Duodenal mucosa (tissue), 2 donors: ENCODE data around the gene FOXN3.

Experiments
- H3K27ac ChIP-seq: one replicate; pipeline ENCODE4 v1.7.0; 2013; ENCODE audit warnings: low read depth, low read length
- H3K27me3 ChIP-seq, 2 donors: one replicate each; pipeline ENCODE4 v1.7.0; 2013; ENCODE audit warnings: low read length in 2 of 2, control low read depth in 1 of 2; ENCODE audit not compliant: insufficient read depth in 2 of 2, control insufficient read depth in 1 of 2
- H3K36me3 ChIP-seq, 2 donors: one replicate each; pipeline ENCODE4 v1.7.0; 2013; ENCODE audit warnings: low read length in 2 of 2, control low read depth in 1 of 2; ENCODE audit not compliant: insufficient read depth in 2 of 2, control insufficient read depth in 1 of 2
- H3K4me1 ChIP-seq, 2 donors: one replicate each; pipeline ENCODE4 v1.7.0; 2013; ENCODE audit warnings: low read length in 2 of 2, control low read depth in 1 of 2; ENCODE audit not compliant: insufficient read depth in 2 of 2, control insufficient read depth in 1 of 2
- H3K4me3 ChIP-seq, 2 donors: one replicate each; pipeline ENCODE4 v1.7.0; 2013; ENCODE audit warnings: low read length in 2 of 2, low read depth in 1 of 2
- H3K9ac ChIP-seq, 2 donors: one replicate each; pipeline ENCODE4 v1.7.0; 2013; ENCODE audit warnings: low read length in 2 of 2, low read depth in 1 of 2
- H3K9me3 ChIP-seq, 2 donors: one replicate each; pipeline ENCODE4 v1.7.0; 2013; ENCODE audit warnings: low read length in 2 of 2, control low read depth in 1 of 2; ENCODE audit not compliant: control insufficient read depth in 1 of 2

Gene FOXN3

GRCh38 chr14:89447182-89447944 lies 30.3 kb upstream of the FOXN3 start:
- H3K9ac ChIP-seq = no peak overlapping the region
- no peak overlapping the region for H3K4me3 ChIP-seq
- H3K27ac ChIP-seq = no peak overlapping the region
- H3K9me3 ChIP-seq = no peaks in the 10 kb centered on the region
- peaks cover 0 to 6% of the 10 kb centered on the region in 2 donors for H3K36me3 ChIP-seq
- H3K4me1 ChIP-seq = peaks cover 5 to 16% of the 10 kb centered on the region in 2 donors
- H3K27me3 ChIP-seq = no peaks in the 10 kb centered on the region

DNA sequence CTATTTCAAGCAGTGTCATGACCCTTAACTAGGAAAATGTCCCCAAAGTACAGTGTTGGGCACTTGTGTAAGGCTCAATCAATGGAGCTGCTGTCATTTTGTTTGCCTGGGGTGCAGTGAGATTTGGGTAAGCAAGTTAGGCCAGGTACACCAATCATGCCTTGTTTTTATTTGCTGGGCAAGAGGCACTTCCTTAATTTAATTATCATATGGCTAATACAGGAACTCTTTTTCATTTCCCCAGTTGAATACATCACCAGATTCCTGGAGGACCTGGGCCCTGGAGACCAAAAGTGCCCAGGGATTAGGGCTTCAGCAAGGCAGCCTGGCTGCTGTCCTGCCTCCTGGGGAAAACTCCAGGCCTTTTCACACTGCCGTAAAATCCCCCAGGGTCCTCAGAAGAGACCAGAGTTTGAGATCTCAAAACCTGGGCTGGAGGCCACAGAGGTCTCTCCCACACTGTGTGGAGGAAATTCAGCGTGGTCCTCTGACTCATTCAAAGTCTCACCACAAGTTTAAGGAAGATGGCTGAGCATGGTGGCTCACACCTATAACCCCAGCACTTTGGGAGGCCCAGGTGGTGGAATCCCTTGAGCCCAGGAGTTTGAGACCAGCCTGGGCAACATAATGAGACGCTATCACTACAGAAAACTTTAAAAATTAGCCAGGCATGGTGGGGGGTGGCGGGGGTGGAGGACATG lies 28.4 kb upstream of the FOXN3 start:
- peaks cover 5 to 25% of the 10 kb centered on the region in 2 donors for H3K4me1 ChIP-seq

GRCh38 chr14:89444516-89445125 lies 27.6 kb upstream of the FOXN3 start:
- no peak overlapping the region for H3K4me3 ChIP-seq
- peaks cover 5 to 25% of the 10 kb centered on the region in 2 donors for H3K4me1 ChIP-seq
- H3K36me3 ChIP-seq = no peaks in the 10 kb centered on the region
- no peak overlapping the region for H3K9ac ChIP-seq
- H3K9me3 ChIP-seq = no peaks in the 10 kb centered on the region
- no peaks in the 10 kb centered on the region for H3K27me3 ChIP-seq
- no peak overlapping the region for H3K27ac ChIP-seq

More for the DNA sequence above, 28.4 kb upstream of the FOXN3 start:
- H3K27me3 ChIP-seq = no peaks in the 10 kb centered on the region
- H3K36me3 ChIP-seq = no peaks in the 10 kb centered on the region
- H3K9ac ChIP-seq = no peak overlapping the region
- H3K27ac ChIP-seq = no peak overlapping the region
- no peak overlapping the region for H3K4me3 ChIP-seq
- H3K9me3 ChIP-seq = no peaks in the 10 kb centered on the region

DNA sequence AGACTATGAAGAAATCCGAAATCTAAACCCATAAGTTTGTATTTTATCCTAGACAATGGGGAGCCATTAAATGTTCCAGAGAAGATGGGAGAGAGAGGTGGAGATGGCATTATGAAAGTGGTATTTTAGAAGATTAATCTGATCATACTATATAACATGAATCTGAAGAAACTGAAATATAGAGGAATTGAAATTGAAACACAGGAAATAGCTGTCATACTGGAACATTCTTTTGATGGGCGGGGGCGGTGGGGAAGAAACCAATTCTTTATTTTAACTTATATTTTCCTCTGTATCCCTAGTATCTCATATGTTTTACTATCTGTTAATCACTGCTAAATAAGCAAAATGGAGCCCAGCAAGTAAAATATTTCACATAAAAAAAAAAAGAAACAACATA lies 27.0 kb upstream of the FOXN3 start:
- Histone ChIP-seq H3K27me3 (no peaks in the 10 kb centered on the region), H3K4me1 (peaks cover 5 to 25% of the 10 kb centered on the region in 2 donors)

GRCh38 chr14:89443042-89443629 lies 26.1 kb upstream of the FOXN3 start:
- H3K27me3 ChIP-seq = no peaks in the 10 kb centered on the region
- no peaks in the 10 kb centered on the region for H3K36me3 ChIP-seq
- no peak overlapping the region for H3K9ac ChIP-seq
- peaks cover 5 to 25% of the 10 kb centered on the region in 2 donors for H3K4me1 ChIP-seq
- no peak overlapping the region for H3K27ac ChIP-seq
- no peak overlapping the region for H3K4me3 ChIP-seq
- H3K9me3 ChIP-seq = no peaks in the 10 kb centered on the region

More for the DNA sequence above, 27.0 kb upstream of the FOXN3 start:
- Histone ChIP-seq H3K36me3 (no peaks in the 10 kb centered on the region), H3K27ac (no peak overlapping the region), H3K9me3 (no peaks in the 10 kb centered on the region), H3K9ac (no peak overlapping the region), H3K4me3 (no peak overlapping the region)

- H3K36me3 ChIP-seq = no peaks in the 10 kb centered on the region
- H3K4me1 ChIP-seq = peaks cover 5 to 25% of the 10 kb centered on the region in 2 donors
- no peak overlapping the region for H3K27ac ChIP-seq
- H3K27me3 ChIP-seq = no peaks in the 10 kb centered on the region
- H3K9me3 ChIP-seq = no peaks in the 10 kb centered on the region
- no peak overlapping the region for H3K4me3 ChIP-seq
- no peak overlapping the region for H3K9ac ChIP-seq
These were observed 25.2 kb upstream of the FOXN3 start for GRCh38 chr14:89442280-89442679.

DNA sequence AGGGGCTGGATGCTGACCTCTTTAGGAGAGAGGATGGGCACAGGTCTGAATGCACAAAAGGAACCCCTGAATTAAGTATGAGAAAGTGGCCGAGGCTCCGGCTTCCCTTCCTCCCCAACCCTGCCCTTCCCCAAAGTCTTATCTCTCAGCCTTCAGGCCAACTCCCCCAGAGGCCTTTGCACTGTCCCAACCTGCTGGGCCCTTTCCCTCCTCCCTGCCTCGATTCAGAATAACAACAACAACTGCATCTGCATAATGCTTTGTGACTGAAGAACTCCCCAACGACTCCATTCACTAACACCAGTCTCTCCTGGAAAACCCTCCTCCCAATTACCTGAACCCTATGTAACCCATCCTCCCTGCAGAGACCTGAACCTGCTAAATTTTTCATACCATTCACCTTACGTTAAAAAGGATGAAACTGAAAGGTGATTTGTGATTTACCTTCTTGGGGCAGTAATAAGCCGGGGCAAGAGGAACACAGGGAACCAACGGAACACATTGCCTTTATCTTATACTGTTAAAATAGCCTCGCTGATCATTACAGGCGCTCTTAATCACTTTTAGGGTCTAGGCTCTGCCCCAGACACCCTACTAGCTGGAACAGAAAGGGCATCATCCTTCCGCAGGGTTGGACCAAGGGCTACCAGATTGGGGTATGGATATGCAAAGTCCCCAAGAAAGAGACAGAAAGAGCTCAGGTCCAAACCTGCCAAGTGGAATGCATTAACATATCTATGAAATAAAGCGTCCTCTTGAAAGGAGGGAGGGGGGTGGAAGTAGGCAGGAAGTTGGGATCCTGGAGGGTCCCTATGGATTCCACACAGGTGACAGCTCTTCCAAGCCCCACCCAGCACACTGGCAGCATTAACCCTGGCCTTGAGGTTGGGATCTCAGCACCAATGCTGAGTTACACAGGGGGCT lies 24.2 kb upstream of the FOXN3 start:
- H3K36me3 ChIP-seq = no peaks in the 10 kb centered on the region
- no peak overlapping the region for H3K9ac ChIP-seq
- H3K9me3 ChIP-seq = no peaks in the 10 kb centered on the region
- peaks cover 5 to 25% of the 10 kb centered on the region in 2 donors for H3K4me1 ChIP-seq
- H3K27me3 ChIP-seq = no peaks in the 10 kb centered on the region
- no peak overlapping the region for H3K4me3 ChIP-seq
- no peak overlapping the region for H3K27ac ChIP-seq

DNA sequence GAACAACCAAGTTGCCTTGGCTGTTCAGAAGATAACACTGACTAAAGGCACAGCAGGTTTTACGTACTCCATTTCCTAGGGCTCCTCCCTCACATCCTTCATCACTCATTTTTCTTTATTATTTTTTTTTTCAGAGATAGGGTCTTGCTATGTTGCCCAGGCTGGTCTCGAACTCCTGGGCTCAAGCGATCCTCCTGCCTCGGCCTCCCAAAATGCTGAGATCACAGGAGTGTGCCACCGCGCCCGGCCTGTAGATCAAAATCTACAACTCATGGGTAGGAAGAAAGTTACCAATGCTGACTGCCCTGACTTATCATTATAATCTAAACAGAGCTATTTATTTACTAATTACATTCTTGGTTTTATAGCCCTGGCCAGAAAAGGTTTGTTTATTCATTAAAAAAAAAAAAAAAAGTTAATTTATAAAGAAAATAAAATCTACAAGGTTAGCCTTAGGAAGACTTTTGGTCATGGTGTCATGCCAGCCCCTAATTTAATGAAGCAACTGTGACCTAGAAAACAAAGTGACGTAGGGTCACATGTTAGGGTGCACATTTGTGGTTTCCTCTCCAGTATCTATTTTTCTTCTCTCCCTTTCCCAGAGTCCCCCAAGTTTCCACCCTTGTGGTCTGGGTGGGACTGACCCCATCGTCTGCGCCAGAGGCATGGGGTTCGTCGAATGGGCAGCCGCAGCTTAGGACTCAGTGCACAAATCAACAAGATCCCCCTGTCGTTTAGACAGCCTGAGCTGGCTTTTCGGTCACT lies 19.0 kb upstream of the FOXN3 start:
- Histone ChIP-seq H3K36me3 (no peaks in the 10 kb centered on the region), H3K27ac (no peak overlapping the region), H3K4me3 (no peak overlapping the region), H3K4me1 (peaks cover 6 to 9% of the 10 kb centered on the region in 2 donors), H3K27me3 (no peaks in the 10 kb centered on the region), H3K9me3 (no peaks in the 10 kb centered on the region), H3K9ac (no peak overlapping the region)

DNA sequence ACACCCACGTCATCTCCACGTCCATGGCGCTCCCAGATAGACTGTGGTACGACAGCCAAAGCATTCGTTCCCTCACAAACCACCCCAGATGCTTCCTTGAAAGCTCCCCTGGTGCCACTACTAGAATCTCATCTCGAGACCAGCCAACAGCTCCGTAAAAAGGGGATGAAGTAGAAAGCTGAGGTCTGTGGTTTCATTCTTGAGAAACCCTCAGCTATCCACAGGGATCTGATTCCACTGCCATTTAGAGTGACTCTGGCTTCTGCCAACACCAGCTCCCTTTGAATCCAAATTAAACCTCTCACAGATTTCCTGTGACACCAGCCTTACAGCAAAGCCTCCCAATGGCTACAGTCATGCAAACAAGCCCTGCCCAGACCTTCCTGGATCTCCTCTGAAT lies 18.5 kb upstream of the FOXN3 start:
- H3K27me3 ChIP-seq = no peaks in the 10 kb centered on the region
- H3K36me3 ChIP-seq = no peaks in the 10 kb centered on the region
- no peak overlapping the region for H3K27ac ChIP-seq
- no peak overlapping the region for H3K4me3 ChIP-seq
- peaks cover 9 to 15% of the 10 kb centered on the region in 2 donors for H3K4me1 ChIP-seq
- H3K9ac ChIP-seq = no peak overlapping the region
- H3K9me3 ChIP-seq = no peaks in the 10 kb centered on the region
